A549 (cell line): ENCODE measurements around the gene PPP1R14B. TPM values are rescaled to one million over a fixed set of nuclear protein-coding genes. Genes with fewer than 3 reads are reported as not detected.

Experiments
- ATAC-seq, 2 experiments: fragments of 200-7000 bp in 1 of 2; fragments of >200 bp in 1 of 2; cut with Nextera tagmentation in 1 of 2; cut with Tn5 transposase in 1 of 2; 3 replicates each; pipeline versions ENCODE4 v1.8.0 to v1.9.1; 2018 to 2020; ENCODE audit warnings: mild to moderate bottlenecking in 1 of 2, moderate library complexity in 1 of 2
- CTCF ChIA-PET: fragments of 300-600 bp; sonication (Branson Sonifier 250); formaldehyde crosslinking; extraction: SDS; loops from one replicate; lab custom pipeline; 2021; ENCODE audit warnings: antibody characterized with exemption, inconsistent platforms; lab: Yijun Ruan, JAX
- POLR2A ChIA-PET: fragments of 350-600 bp; formaldehyde crosslinking; extraction: SDS; loops from one replicate; lab custom pipeline; 2021; ENCODE audit warnings: antibody characterized with exemption, inconsistent platforms; lab: Yijun Ruan, JAX
- DNase-seq, 2 experiments: peaks; one replicate each; pipeline versions ENCODE4 v3.0.0 to v3.0.0-alpha.2; 2011 to 2016; ENCODE audit warnings: low read depth in 1 of 2, low spot score in 1 of 2
- FAIRE-seq: peaks from 2 replicates; lab custom pipeline; 2011; peaks lifted over from hg19 to GRCh38; lab: Jason Lieb, UNC
- H3K27ac ChIP-seq, 2 experiments: fragments of >200 bp; sonication (Bioruptor Twin); formaldehyde crosslinking; 3 replicates each; pipeline ENCODE4 v1.5.1; 2016 to 2017
- H3K4me1 ChIP-seq: fragments of >200 bp; sonication (Bioruptor Twin); formaldehyde crosslinking; 3 replicates; pipeline ENCODE4 v1.6.1; 2016
- H3K4me2 ChIP-seq: fragments of >200 bp; sonication (Bioruptor Twin); formaldehyde crosslinking; 3 replicates; pipeline ENCODE4 v1.6.1; 2016
- H3K4me3 ChIP-seq: fragments of >200 bp; sonication (Bioruptor Twin); formaldehyde crosslinking; 3 replicates; pipeline ENCODE4 v1.5.1; 2016
- H3K9me3 ChIP-seq: fragments of >200 bp; sonication (Bioruptor Twin); formaldehyde crosslinking; 3 replicates; pipeline ENCODE4 v1.6.1; 2016
- CBX8 ChIP-seq: fragments of 200-600 bp; sonication (generic); IDR thresholded peaks from 2 replicates; pipeline ENCODE4 v1.6.1; 2016
- FOSB ChIP-seq: fragments of 250-450 bp; sonication (Bioruptor Pico); IDR thresholded peaks from 2 replicates; pipeline ENCODE4 v1.5.0; 2020; ENCODE audit warnings: mild to moderate bottlenecking, moderate library complexity
- GATA3 ChIP-seq: IDR thresholded peaks from 2 replicates; pipeline ENCODE4 v1.6.1; 2012; ENCODE audit warnings: borderline replicate concordance
- HOXB13 ChIP-seq: fragments of 250-450 bp; sonication (Bioruptor Pico); IDR thresholded peaks from 2 replicates; pipeline ENCODE4 v1.5.0; 2020; ENCODE audit warnings: low read depth, mild to moderate bottlenecking, moderate library complexity
- HOXB5 ChIP-seq: fragments of 250-450 bp; sonication (Bioruptor Pico); IDR thresholded peaks from 2 replicates; pipeline ENCODE4 v1.5.0; 2020; ENCODE audit warnings: mild to moderate bottlenecking, moderate library complexity
- JUN ChIP-seq, 2 experiments: fragments of >200 bp; sonication (Bioruptor Twin); formaldehyde crosslinking; IDR thresholded peaks; 2 replicates in 1 of 2; 3 replicates in 1 of 2; pipeline ENCODE4 v1.6.1; 2016 to 2017
- MAFK ChIP-seq: fragments of 450-650 bp; IDR thresholded peaks from 2 replicates; pipeline ENCODE4 v1.6.1; 2014; ENCODE audit not compliant: partially characterized antibody
- NPAS2 ChIP-seq: fragments of 250-450 bp; sonication (Bioruptor Pico); IDR thresholded peaks from 2 replicates; pipeline ENCODE4 v1.8.0; 2022; ENCODE audit warnings: mild to moderate bottlenecking, moderate library complexity, borderline replicate concordance
- NR3C1 ChIP-seq: fragments of >200 bp; sonication (Bioruptor Twin); formaldehyde crosslinking; IDR thresholded peaks from 3 replicates; pipeline ENCODE4 v1.6.1; 2017
- PHF8 ChIP-seq: fragments of 200-600 bp; sonication (generic); IDR thresholded peaks from 2 replicates; pipeline ENCODE4 v1.6.1; 2016; ENCODE audit warnings: low read depth, mild to moderate bottlenecking, antibody characterized with exemption, moderate library complexity, borderline replicate concordance
- POLR2A ChIP-seq: IDR thresholded peaks from 2 replicates; pipeline ENCODE4 v1.6.1; 2012; ENCODE audit warnings: mild to moderate bottlenecking, low read length
- RARB ChIP-seq: fragments of 250-450 bp; sonication (Bioruptor Pico); IDR thresholded peaks from 2 replicates; pipeline ENCODE4 v1.8.0; 2021; ENCODE audit warnings: mild to moderate bottlenecking, moderate library complexity
- RFX5 ChIP-seq: fragments of 450-650 bp; IDR thresholded peaks from 2 replicates; pipeline ENCODE4 v1.7.1; 2014; ENCODE audit warnings: antibody characterized with exemption, mild to moderate bottlenecking, moderate library complexity
- RNF2 ChIP-seq: fragments of 200-600 bp; sonication (generic); IDR thresholded peaks from 2 replicates; pipeline ENCODE4 v1.6.1; 2016; ENCODE audit warnings: low read depth, mild to moderate bottlenecking, antibody characterized with exemption, moderate library complexity, borderline replicate concordance
- SREBF2 ChIP-seq: fragments of 450-650 bp; IDR thresholded peaks from 2 replicates; pipeline ENCODE4 v1.6.1; 2014; ENCODE audit warnings: mild to moderate bottlenecking, moderate library complexity
- TP53 ChIP-seq: fragments of 250-450 bp; sonication (Bioruptor Pico); IDR thresholded peaks from 2 replicates; pipeline ENCODE4 v1.5.0; 2021; ENCODE audit warnings: mild to moderate bottlenecking, moderate library complexity
- ZFP36 ChIP-seq: fragments of 450-650 bp; IDR thresholded peaks from 2 replicates; pipeline ENCODE4 v1.6.1; 2014; ENCODE audit warnings: borderline replicate concordance; ENCODE audit not compliant: partially characterized antibody
- WGBS: methylation state at CpG from one replicate; pipeline ENCODE4 v1.1.6; 2017; ENCODE audit errors: missing lambda C conversion rate; 5-methylcytosine and 5-hydroxymethylcytosine counted together
- polyA plus RNA-seq, 4 experiments: library from polyadenylated mRNA; depleted of rRNA in 3 of 4; stranded (reverse); fragments of >200 nt; fragmentation: RNase III in 1 of 4; extraction: RNeasy Plus Mini Kit Qiagen cat#74134 plus additional on column Dnase treatment in 1 of 4; gene quantifications; 2 replicates in 3 of 4; 3 replicates in 1 of 4; pipeline ENCODE4 v1.2.3, GENCODE V29; 2011 to 2017
- TF ChIP-seq, protein P1 (sequence below): IDR thresholded peaks from 2 replicates; pipeline ENCODE4 v1.6.1; 2012
- TF ChIP-seq, protein P2 (sequence below): IDR thresholded peaks from 2 replicates; pipeline ENCODE4 v1.6.1; 2012; ENCODE audit warnings: low read depth, borderline replicate concordance
- TF ChIP-seq, protein P3 (sequence below): fragments of 450-650 bp; IDR thresholded peaks from 2 replicates; pipeline ENCODE4 v1.6.1; 2014; ENCODE audit warnings: antibody characterized with exemption
- TF ChIP-seq, protein P4 (sequence below): fragments of >200 bp; sonication (Bioruptor Twin); formaldehyde crosslinking; IDR thresholded peaks from 2 replicates; pipeline ENCODE4 v1.6.1; 2016
- TF ChIP-seq, protein P5 (sequence below): fragments of 250-450 bp; sonication (Bioruptor Pico); IDR thresholded peaks from 2 replicates; pipeline ENCODE4 v1.5.0; 2021; ENCODE audit warnings: mild to moderate bottlenecking, moderate library complexity, borderline replicate concordance

The PPP1R14B gene
- polyA plus RNA-seq, 2 of the 4 experiments (the other 2 are of a cell fraction), result 152 to 154 TPM

DNA sequence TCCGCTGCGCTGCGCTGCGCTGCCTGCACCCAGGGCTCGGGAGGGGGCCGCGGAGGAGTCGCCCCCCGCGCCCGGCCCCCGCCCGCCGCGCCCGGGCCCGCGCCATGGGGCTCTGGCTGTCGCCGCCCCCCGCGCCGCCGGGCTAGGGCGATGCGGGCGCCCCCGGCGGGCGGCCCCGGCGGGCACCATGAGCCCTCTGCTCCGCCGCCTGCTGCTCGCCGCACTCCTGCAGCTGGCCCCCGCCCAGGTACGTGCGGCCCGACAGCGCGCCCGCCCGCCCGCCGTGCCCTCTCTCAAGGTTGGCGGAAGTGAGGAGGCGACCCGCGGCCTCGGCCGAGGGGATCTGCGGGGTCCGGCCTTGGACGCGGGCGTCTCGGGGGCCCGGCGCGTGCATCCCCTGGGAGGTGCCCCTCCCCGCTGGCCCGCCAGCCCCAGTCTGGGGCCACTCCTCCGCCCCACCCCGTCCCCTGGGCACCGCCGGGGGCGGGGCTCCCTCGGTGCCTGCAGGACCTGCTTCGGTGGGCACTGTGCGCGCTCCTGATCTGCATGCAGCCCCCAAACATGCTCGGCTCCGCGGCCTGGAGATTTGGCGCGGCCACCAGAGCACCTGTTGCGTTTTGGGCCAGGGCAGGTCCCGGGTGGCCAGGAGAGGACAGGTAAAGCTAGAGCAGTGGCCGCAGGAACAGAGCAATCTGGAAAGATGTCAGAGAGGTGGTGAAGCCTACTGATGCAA, 11.9 kb downstream of the PPP1R14B start:
- DNase-seq, result no peak
- peak; percentile 59 to 64 for ATAC-seq
- no peak for FAIRE-seq
- ChIA-PET POLR2A (no interaction called here), CTCF (interaction anchor here (1.2 to 2.4 kb wide), 6 partner anchors 10 to 120 kb away, joined by 3 to 14 read pairs (median 7); partner anchors contain the start of gene PRDX5)
- 14% methylated on average over 4 of the region's 80 CpGs for WGBS
- no peaks in the 10 kb centered on the region for H3K9me3 ChIP-seq
- peaks cover 37% of the 10 kb centered on the region for H3K4me1 ChIP-seq
- H3K27ac ChIP-seq, result peak overlapping the region; percentile 96 to 97
- no peak for TF ChIP-seq SREBF2
- TF ChIP-seq FOSB (CRISPR knock-in tag), result no peak
- no peak for TF ChIP-seq TP53 (CRISPR knock-in tag)
- TF ChIP-seq POLR2A, result 0 out of 2 replicates have a peak, but pooled peaks have one; percentile 18
- TF ChIP-seq, protein P1, sequence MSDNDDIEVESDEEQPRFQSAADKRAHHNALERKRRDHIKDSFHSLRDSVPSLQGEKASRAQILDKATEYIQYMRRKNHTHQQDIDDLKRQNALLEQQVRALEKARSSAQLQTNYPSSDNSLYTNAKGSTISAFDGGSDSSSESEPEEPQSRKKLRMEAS, result peak; percentile 28; the same call in 1 of the 2 replicates
- TF ChIP-seq HOXB13 (CRISPR knock-in tag), result no peak
- peak overlapping the region; percentile 99 for H3K4me2 ChIP-seq
- H3K4me3 ChIP-seq, result peak overlapping the region; percentile 96

DNA sequence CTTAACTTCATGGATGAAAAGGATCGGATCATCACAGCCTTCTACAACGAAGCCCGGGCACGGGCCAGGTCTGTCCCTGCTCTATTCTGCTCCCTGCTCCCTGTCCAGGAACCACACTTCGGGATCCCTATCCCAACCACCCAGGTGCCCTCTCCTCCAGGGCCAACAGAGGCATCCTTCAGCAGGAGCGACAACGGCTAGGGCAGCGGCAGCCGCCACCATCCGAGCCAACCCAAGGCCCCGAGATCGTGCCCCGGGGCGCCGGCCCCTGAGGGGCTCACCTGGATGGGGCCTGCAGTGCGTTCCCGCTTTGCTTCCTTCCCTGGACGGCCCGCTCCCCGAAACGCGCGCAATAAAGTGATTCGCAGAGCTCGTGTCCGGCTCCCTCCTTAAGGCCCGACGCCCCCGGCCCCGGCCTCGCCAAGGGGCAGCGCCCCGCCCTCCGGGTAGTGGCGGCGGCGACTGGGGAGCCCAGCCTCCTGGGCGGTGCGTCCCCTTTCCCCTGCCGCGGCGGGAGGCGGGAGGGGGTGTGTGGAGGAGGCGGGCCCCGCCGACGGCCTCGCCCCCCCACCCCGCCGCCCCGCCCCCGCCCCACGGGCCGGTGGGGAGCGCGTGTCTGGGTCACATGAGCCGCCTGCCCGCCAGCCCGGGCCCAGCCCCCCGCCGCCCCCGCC, 12.7 kb downstream of the PPP1R14B start, which contains the start of gene VEGFB:
Gene VEGFB, plus strand, starts transcription at position 672 of the 674 bp plus-strand sequence. CDS start 250 bp downstream, outside the sequence.
- Histone ChIP-seq H3K4me2 (peak within 1 kb of the TSS; percentile 99), H3K4me3 (peak within 1 kb of the TSS; percentile 96), H3K27ac (peak within 1 kb of the TSS; percentile 96 to 97), H3K9me3 (no peaks in the 10 kb centered on the region), H3K4me1 (peaks cover 40% of the 10 kb centered on the region)
- FAIRE-seq (no peak), ATAC-seq (peak; percentile 46 to 64), DNase-seq (peak in 1 of 2 experiments; percentile 53)
- 13% methylated on average over 17 of the region's 62 CpGs for WGBS
- TF ChIP-seq, protein P2, sequence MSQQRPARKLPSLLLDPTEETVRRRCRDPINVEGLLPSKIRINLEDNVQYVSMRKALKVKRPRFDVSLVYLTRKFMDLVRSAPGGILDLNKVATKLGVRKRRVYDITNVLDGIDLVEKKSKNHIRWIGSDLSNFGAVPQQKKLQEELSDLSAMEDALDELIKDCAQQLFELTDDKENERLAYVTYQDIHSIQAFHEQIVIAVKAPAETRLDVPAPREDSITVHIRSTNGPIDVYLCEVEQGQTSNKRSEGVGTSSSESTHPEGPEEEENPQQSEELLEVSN, result no peak
- TF ChIP-seq RFX5 (no peak), NR3C1 (no peak), GATA3 (no peak), NPAS2 (CRISPR knock-in tag) (no peak), HOXB5 (CRISPR knock-in tag) (no peak), PHF8 (0 out of 2 replicates have a peak, but pooled peaks have one; percentile 18), RARB (CRISPR knock-in tag) (no peak), ZFP36 (no peak), JUN (IDR thresholded peaks at IDR 0.05) (peak in 1 of 2 experiments; percentile 56; a peak in 1 of 5 replicates), RNF2 (peak; percentile 67; the same call in 1 of the 2 replicates), CBX8 (no peak), MAFK (no peak)
- TF ChIP-seq, protein P1, result 0 out of 2 replicates have a peak, but pooled peaks have one; percentile 7
- TF ChIP-seq, protein P3, sequence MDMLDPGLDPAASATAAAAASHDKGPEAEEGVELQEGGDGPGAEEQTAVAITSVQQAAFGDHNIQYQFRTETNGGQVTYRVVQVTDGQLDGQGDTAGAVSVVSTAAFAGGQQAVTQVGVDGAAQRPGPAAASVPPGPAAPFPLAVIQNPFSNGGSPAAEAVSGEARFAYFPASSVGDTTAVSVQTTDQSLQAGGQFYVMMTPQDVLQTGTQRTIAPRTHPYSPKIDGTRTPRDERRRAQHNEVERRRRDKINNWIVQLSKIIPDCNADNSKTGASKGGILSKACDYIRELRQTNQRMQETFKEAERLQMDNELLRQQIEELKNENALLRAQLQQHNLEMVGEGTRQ, result no peak
- TF ChIP-seq, protein P4, sequence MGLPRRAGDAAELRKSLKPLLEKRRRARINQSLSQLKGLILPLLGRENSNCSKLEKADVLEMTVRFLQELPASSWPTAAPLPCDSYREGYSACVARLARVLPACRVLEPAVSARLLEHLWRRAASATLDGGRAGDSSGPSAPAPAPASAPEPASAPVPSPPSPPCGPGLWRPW, result no peak
- TF ChIP-seq, protein P5, sequence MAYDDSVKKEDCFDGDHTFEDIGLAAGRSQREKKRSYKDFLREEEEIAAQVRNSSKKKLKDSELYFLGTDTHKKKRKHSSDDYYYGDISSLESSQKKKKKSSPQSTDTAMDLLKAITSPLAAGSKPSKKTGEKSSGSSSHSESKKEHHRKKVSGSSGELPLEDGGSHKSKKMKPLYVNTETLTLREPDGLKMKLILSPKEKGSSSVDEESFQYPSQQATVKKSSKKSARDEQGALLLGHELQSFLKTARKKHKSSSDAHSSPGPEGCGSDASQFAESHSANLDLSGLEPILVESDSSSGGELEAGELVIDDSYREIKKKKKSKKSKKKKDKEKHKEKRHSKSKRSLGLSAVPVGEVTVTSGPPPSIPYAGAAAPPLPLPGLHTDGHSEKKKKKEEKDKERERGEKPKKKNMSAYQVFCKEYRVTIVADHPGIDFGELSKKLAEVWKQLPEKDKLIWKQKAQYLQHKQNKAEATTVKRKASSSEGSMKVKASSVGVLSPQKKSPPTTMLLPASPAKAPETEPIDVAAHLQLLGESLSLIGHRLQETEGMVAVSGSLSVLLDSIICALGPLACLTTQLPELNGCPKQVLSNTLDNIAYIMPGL (CRISPR knock-in tag), result no peak
- POLR2A ChIA-PET, result no interaction called here
- CTCF ChIA-PET, result interaction anchor here (1.2 to 2.8 kb wide), 7 partner anchors 10 to 120 kb away, joined by 3 to 14 read pairs (median 11); no protein-coding TSS in a partner anchor
